ENCODE measurements around the gene FAM171A1.

- TF ChIP-seq POLR2A (IDR thresholded peaks at IDR 0.05; ENCODE audit: low read depth, low read length) (no peak), POLR2AphosphoS5 (IDR thresholded peaks at IDR 0.05; ENCODE audit: low read depth, low read length) (no peak)
Observed at GRCh38 chr10:15324611-15325010, 46.5 kb downstream of the FAM171A1 start.

Measured in GM12892 (cell line).